Parathyroid adenoma (tissue), 2 donors: ENCODE data around the gene KIAA1958.

Source experiments
- H2AFZ ChIP-seq: fragments of 300-600 bp; sonication (generic); one replicate; pipeline ENCODE4 v1.7.0; 2017; ENCODE audit warnings: antibody characterized with exemption, mild to moderate bottlenecking
- H3K27ac ChIP-seq: fragments of 300-600 bp; sonication (generic); one replicate; pipeline ENCODE4 v1.7.0; 2017
- H3K27me3 ChIP-seq: fragments of 300-600 bp; sonication (generic); one replicate; pipeline ENCODE4 v1.7.0; 2017; ENCODE audit warnings: low read length; ENCODE audit not compliant: control insufficient read depth, insufficient read depth
- H3K36me3 ChIP-seq: fragments of 300-600 bp; sonication (generic); one replicate; pipeline ENCODE4 v1.7.0; 2017; ENCODE audit warnings: low read length; ENCODE audit not compliant: control insufficient read depth, insufficient read depth
- H3K4me1 ChIP-seq: fragments of 300-600 bp; sonication (generic); one replicate; pipeline ENCODE4 v1.7.0; 2017; ENCODE audit warnings: control low read depth
- H3K4me2 ChIP-seq: fragments of 300-600 bp; sonication (generic); one replicate; pipeline ENCODE4 v1.7.0; 2017; ENCODE audit warnings: low read length
- H3K4me3 ChIP-seq: fragments of 300-600 bp; sonication (generic); one replicate; pipeline ENCODE4 v1.7.0; 2017; ENCODE audit warnings: low read depth, low read length
- H3K79me2 ChIP-seq: fragments of 300-600 bp; sonication (generic); one replicate; pipeline ENCODE4 v1.7.0; 2017; ENCODE audit warnings: control low read depth
- H3K9ac ChIP-seq: fragments of 300-600 bp; sonication (generic); one replicate; pipeline ENCODE4 v1.7.0; 2017; ENCODE audit warnings: mild to moderate bottlenecking
- H3K9me3 ChIP-seq: fragments of 300-600 bp; sonication (generic); one replicate; pipeline ENCODE4 v1.7.0; 2017; ENCODE audit warnings: low read length; ENCODE audit not compliant: control insufficient read depth
- TF ChIP-seq, protein P1 (sequence below): fragments of 300-600 bp; sonication (generic); IDR thresholded peaks from one replicate; pipeline ENCODE4 v1.7.0; 2017; ENCODE audit warnings: antibody characterized with exemption, mild to moderate bottlenecking
- donor health status: primary hyperparathyroidism.

Gene KIAA1958

GRCh38 chr9:112493393-112494137 lies 6.9 kb downstream of the KIAA1958 start:
- no peaks in the 10 kb centered on the region for H3K27me3 ChIP-seq
- TF ChIP-seq, protein P1, sequence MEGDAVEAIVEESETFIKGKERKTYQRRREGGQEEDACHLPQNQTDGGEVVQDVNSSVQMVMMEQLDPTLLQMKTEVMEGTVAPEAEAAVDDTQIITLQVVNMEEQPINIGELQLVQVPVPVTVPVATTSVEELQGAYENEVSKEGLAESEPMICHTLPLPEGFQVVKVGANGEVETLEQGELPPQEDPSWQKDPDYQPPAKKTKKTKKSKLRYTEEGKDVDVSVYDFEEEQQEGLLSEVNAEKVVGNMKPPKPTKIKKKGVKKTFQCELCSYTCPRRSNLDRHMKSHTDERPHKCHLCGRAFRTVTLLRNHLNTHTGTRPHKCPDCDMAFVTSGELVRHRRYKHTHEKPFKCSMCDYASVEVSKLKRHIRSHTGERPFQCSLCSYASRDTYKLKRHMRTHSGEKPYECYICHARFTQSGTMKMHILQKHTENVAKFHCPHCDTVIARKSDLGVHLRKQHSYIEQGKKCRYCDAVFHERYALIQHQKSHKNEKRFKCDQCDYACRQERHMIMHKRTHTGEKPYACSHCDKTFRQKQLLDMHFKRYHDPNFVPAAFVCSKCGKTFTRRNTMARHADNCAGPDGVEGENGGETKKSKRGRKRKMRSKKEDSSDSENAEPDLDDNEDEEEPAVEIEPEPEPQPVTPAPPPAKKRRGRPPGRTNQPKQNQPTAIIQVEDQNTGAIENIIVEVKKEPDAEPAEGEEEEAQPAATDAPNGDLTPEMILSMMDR, result no peak
- H3K27ac ChIP-seq, result no peak overlapping the region
- no peak overlapping the region for H2AFZ ChIP-seq
- no peak overlapping the region for H3K4me3 ChIP-seq
- H3K36me3 ChIP-seq, result no peaks in the 10 kb centered on the region
- H3K4me1 ChIP-seq, result peaks cover 2% of the 10 kb centered on the region
- H3K4me2 ChIP-seq, result no peak overlapping the region
- no peaks in the 10 kb centered on the region for H3K79me2 ChIP-seq
- H3K9me3 ChIP-seq, result no peaks in the 10 kb centered on the region
- H3K9ac ChIP-seq, result no peak overlapping the region

GRCh38 chr9:112494153-112494552 lies 7.5 kb downstream of the KIAA1958 start:
- TF ChIP-seq, protein P1, result no peak
- Histone ChIP-seq H2AFZ (no peak overlapping the region), H3K36me3 (no peaks in the 10 kb centered on the region), H3K4me3 (no peak overlapping the region), H3K4me2 (no peak overlapping the region), H3K9ac (no peak overlapping the region), H3K9me3 (no peaks in the 10 kb centered on the region), H3K27ac (no peak overlapping the region), H3K4me1 (peaks cover 2% of the 10 kb centered on the region), H3K27me3 (no peaks in the 10 kb centered on the region), H3K79me2 (no peaks in the 10 kb centered on the region)

DNA sequence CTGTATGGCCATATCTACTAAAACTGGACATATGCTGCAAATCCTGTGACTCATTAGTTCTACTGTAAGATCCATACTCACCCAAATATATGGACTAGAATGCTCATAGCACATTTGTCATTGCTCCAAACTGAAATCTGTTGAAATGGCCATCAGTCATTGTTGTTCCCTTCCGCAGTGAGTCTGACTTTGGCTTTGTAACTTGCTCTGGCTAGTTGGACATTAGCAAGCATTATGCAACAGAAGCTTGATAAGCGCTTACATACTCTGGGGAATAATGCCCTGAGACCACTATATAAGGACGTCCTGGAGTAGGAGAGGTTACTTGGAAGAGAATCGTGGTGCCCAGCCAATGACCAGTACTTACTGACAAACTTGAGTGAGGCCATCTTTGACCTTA lies 9.0 kb downstream of the KIAA1958 start:
- no peak overlapping the region for H3K9ac ChIP-seq
- no peak overlapping the region for H3K27ac ChIP-seq
- H3K9me3 ChIP-seq, result no peaks in the 10 kb centered on the region
- H3K4me3 ChIP-seq, result no peak overlapping the region
- no peaks in the 10 kb centered on the region for H3K36me3 ChIP-seq
- TF ChIP-seq, protein P1, result no peak
- H3K4me1 ChIP-seq, result no peaks in the 10 kb centered on the region
- no peak overlapping the region for H2AFZ ChIP-seq
- no peaks in the 10 kb centered on the region for H3K27me3 ChIP-seq
- no peak overlapping the region for H3K4me2 ChIP-seq
- no peaks in the 10 kb centered on the region for H3K79me2 ChIP-seq

DNA sequence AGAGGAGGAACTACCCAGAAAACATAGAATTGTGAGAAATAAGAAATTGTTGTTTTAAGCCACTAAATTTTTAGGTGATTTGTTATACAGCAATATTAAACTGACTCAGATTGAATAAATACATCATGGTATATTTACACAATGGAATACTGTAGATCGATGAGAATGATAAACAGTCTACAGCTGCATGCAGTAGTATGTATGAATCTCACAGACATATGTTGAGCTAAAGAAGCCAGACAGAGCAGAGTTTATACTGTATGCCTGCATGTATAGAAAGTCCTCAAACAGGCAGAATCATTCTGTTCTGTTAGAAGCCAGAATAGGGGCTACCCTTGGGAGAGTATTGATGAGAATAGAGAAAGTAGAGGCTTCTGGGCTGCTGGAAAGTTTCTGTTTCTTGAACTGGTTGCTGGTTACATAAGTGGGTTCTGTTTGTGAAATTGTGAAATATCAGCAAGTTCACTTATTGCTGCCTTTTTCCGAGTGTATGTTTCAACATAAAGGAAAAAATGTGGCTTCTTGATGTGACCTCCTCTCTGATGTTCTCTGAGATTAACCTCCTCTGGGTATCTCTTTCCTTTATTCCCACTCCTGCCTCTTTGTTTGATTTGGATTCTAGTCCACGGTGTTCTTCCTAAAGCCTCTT lies 9.6 kb downstream of the KIAA1958 start:
- Histone ChIP-seq H3K36me3 (no peaks in the 10 kb centered on the region), H3K27ac (no peak overlapping the region), H3K79me2 (no peaks in the 10 kb centered on the region), H3K4me3 (no peak overlapping the region), H3K9ac (no peak overlapping the region), H3K4me2 (no peak overlapping the region), H3K9me3 (no peaks in the 10 kb centered on the region), H2AFZ (no peak overlapping the region), H3K4me1 (no peaks in the 10 kb centered on the region), H3K27me3 (no peaks in the 10 kb centered on the region)
- TF ChIP-seq, protein P1, result no peak
